ENCODE data around the gene MIA.
A peak's percentile ranks its signal among the peaks of the same experiment; 100 is the strongest.

The MIA gene

DNA sequence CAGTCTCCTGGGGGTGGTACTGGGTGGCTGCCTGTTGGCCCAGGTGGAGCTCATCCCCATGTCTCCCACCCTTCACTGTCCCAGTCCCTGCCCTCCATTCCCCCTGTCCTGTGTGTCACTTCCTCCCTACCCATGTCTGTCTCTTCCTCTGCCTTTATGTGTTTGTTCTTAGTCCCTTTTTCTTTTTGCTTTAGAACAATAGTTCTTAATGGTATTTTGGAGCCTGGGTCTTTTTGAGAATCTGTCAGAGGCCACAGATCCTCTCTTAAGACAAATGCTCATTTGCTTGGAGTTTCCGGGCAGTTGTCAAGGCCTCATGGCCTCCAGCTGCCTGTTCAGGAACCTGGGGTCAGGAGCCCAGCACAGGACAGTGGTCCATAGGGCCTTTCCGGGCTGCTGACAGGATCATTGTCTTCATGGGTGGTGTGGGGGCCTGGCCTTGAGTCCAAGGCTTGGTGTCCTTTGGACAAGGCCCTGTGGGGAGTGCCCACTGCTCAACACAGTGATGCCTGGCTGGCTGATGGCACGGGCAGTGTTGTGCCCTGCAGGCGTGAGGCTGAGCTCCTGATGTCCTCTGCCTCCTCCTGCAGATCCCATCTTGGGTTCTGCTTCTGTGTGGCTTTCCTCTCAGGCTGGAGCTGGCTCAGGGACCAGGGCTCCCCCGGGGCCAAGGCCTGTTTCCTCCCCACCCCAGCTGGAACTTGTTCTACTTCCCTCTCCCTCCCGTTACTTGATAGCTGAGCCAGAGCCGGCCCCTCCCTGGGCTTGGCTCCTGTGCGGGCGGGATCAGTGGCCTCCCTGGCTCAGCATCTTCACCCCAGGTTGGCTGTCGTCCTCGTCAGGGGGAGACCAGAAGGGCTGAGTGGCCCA lies 27.2 kb downstream of the MIA start:
- no peak for TF ChIP-seq CTCF (IDR thresholded peaks at IDR 0.05; ENCODE audit: low read depth, low read length, missing control alignments)
- DNase-seq: no peak
- Histone ChIP-seq H3K4me3 (ENCODE audit: low read depth, low read length) (peak overlapping the region; percentile 18), H3K36me3 (replicated peaks) (peaks cover 35% of the 10 kb centered on the region), H3K27ac (no peak overlapping the region), H3K27me3 (replicated peaks) (no peaks in the 10 kb centered on the region)
- in situ Hi-C loops (cut with HindIII; ENCODE audit: low pct_ligation_motif_present, low sequenced_read_pairs): no loop called here

GRCh38 chr19:40803170-40803856 lies 28.0 kb downstream of the MIA start:
- no peak overlapping the region for H3K4me3 ChIP-seq (ENCODE audit: low read depth, low read length)
- in situ Hi-C loops (cut with HindIII; ENCODE audit: low pct_ligation_motif_present, low sequenced_read_pairs): no loop called here
- H3K27me3 ChIP-seq (replicated peaks): no peaks in the 10 kb centered on the region
- H3K36me3 ChIP-seq (replicated peaks): peaks cover 42% of the 10 kb centered on the region
- no peak for DNase-seq
- no peak overlapping the region for H3K27ac ChIP-seq
- no peak for TF ChIP-seq CTCF (IDR thresholded peaks at IDR 0.05; ENCODE audit: low read depth, low read length, missing control alignments)

GRCh38 chr19:40803857-40804782 lies 28.8 kb downstream of the MIA start:
- no peak for DNase-seq
- TF ChIP-seq CTCF (IDR thresholded peaks at IDR 0.05; ENCODE audit: low read depth, low read length, missing control alignments): no peak
- Histone ChIP-seq H3K27ac (no peak overlapping the region), H3K36me3 (replicated peaks) (peaks cover 49% of the 10 kb centered on the region), H3K27me3 (replicated peaks) (no peaks in the 10 kb centered on the region), H3K4me3 (ENCODE audit: low read depth, low read length) (no peak overlapping the region)
- in situ Hi-C loops (cut with HindIII; ENCODE audit: low pct_ligation_motif_present, low sequenced_read_pairs): no loop called here

DNA sequence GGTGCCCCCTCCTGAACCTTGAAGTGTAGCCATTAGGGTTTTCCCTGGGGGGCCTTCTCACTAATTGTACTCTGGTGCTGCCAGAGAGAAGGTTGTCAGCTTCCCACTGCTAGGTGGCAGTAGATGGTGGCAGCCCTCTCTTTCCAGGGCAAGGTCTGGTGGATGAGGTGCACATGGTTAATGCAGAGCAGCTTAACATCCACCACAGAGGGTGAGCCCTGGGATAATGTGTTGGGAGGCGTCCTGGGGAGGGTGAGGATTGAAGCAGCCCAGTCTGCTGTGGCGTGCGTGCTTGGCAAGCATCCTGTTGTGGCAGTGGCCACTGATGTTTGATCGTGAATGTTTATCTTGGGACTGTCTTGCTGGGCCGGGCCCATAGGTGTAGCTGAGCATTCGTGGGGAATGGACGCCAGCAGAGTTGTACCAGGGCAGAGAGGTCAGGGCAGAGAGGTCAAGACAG lies 29.5 kb downstream of the MIA start:
- no peaks in the 10 kb centered on the region for H3K27me3 ChIP-seq (replicated peaks)
- no peak for DNase-seq
- H3K4me3 ChIP-seq (ENCODE audit: low read depth, low read length): no peak overlapping the region
- H3K27ac ChIP-seq: no peak overlapping the region
- H3K36me3 ChIP-seq (replicated peaks): peaks cover 56% of the 10 kb centered on the region
- in situ Hi-C loops (cut with HindIII; ENCODE audit: low pct_ligation_motif_present, low sequenced_read_pairs): no loop called here
- peak; percentile 29 for TF ChIP-seq CTCF (IDR thresholded peaks at IDR 0.05; ENCODE audit: low read depth, low read length, missing control alignments)

DNA sequence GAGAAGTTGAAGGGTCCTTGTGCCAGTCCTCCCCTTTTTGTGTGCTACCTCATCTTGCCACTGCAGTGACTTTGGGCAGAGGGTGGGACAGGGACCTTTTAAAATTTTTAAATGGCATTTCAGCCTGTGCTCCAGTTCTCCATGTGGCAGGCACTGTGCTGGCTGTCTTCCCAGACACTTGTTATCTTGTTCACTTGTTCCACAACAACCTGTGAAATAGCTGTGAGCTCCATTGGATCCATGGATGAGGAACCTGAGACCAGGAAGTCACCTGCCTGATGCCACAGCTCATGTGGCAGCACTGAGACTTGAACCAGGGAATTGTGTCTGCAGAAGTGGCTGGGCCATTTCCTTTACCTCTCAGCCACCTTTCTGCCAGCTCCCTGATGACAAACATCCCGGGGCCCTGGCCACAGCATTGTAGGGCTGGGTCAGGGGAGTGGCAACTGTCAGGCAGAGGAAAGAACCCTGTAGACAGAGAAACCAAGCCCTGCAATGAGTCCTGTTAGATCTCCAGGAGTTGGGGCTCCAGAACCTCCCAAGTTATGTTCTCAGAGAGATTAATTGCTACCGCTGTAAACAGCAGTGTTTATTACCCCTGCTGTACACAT lies 30.0 kb downstream of the MIA start:
- no peak for DNase-seq
- peaks cover 57% of the 10 kb centered on the region for H3K36me3 ChIP-seq (replicated peaks)
- H3K27ac ChIP-seq: no peak overlapping the region
- no peaks in the 10 kb centered on the region for H3K27me3 ChIP-seq (replicated peaks)
- in situ Hi-C loops (cut with HindIII; ENCODE audit: low pct_ligation_motif_present, low sequenced_read_pairs): no loop called here
- H3K4me3 ChIP-seq (ENCODE audit: low read depth, low read length): no peak overlapping the region
- no peak for TF ChIP-seq CTCF (IDR thresholded peaks at IDR 0.05; ENCODE audit: low read depth, low read length, missing control alignments)

Measured in brain microvascular endothelial cell (primary cell).